GM23338 (cell line): ENCODE measurements around the gene TOPAZ1. TPM values are rescaled to one million over a fixed set of nuclear protein-coding genes. Genes with fewer than 3 reads are reported as not detected.

Experiments
- ATAC-seq: fragments of 200-7000 bp; cut with Tn5 transposase; 3 replicates; pipeline ENCODE4 v1.9.1; 2020
- DNase-seq: peaks from one replicate; pipeline ENCODE4 v3.0.0-alpha.2; 2015; ENCODE audit warnings: low spot score
- H2AFZ ChIP-seq: fragments of 200-600 bp; sonication (generic); 2 replicates; pipeline ENCODE4 v1.8.0; 2016; ENCODE audit warnings: antibody characterized with exemption, mild to moderate bottlenecking, moderate library complexity
- H3F3A ChIP-seq: fragments of 200-600 bp; sonication (generic); replicated peaks from 2 replicates; pipeline ENCODE4 v1.8.0; 2017; ENCODE audit warnings: antibody characterized with exemption, mixed run types, low read depth
- H3K27ac ChIP-seq: fragments of 200-600 bp; sonication (generic); 2 replicates; pipeline ENCODE4 v1.6.1; 2016; ENCODE audit warnings: low read depth
- H3K27me3 ChIP-seq: fragments of 200-600 bp; sonication (generic); 2 replicates; pipeline ENCODE4 v1.8.0; 2016; ENCODE audit warnings: mild to moderate bottlenecking, mixed run types, moderate library complexity; ENCODE audit not compliant: insufficient read depth
- H3K36me3 ChIP-seq: fragments of 200-600 bp; sonication (generic); 2 replicates; pipeline ENCODE4 v1.8.0; 2016; ENCODE audit warnings: mild to moderate bottlenecking; ENCODE audit not compliant: insufficient read depth
- H3K4me1 ChIP-seq: fragments of 200-600 bp; sonication (generic); 2 replicates; pipeline ENCODE4 v1.8.0; 2016; ENCODE audit warnings: mild to moderate bottlenecking, moderate library complexity; ENCODE audit not compliant: insufficient read depth
- H3K4me2 ChIP-seq: fragments of 200-600 bp; sonication (generic); 2 replicates; pipeline ENCODE4 v1.7.1; 2017; ENCODE audit warnings: mixed run types
- H3K4me3 ChIP-seq: fragments of 200-600 bp; sonication (generic); 2 replicates; pipeline ENCODE4 v1.6.1; 2016; ENCODE audit warnings: mixed run types
- H3K79me2 ChIP-seq: fragments of 200-600 bp; sonication (generic); replicated peaks from 2 replicates; pipeline ENCODE4 v1.8.0; 2017; ENCODE audit warnings: mild to moderate bottlenecking; ENCODE audit not compliant: insufficient read depth
- H3K9me2 ChIP-seq: fragments of 200-600 bp; sonication (generic); 2 replicates; pipeline ENCODE4 v1.8.0; 2017; ENCODE audit not compliant: insufficient read depth
- H4K20me1 ChIP-seq: fragments of 200-600 bp; sonication (generic); replicated peaks from 2 replicates; pipeline ENCODE4 v1.8.0; 2017; ENCODE audit warnings: mild to moderate bottlenecking; ENCODE audit not compliant: insufficient read depth
- H3K27ac Mint-ChIP-seq: 2 replicates; pipeline ENCODE4 v1.8.0; 2020; ENCODE audit warnings: inconsistent platforms, mild to moderate bottlenecking, moderate library complexity, mixed read lengths
- H3K27me3 Mint-ChIP-seq: 3 replicates; pipeline ENCODE4 v1.8.0; 2022; ENCODE audit warnings: low read depth, mild to moderate bottlenecking, moderate library complexity, mixed read lengths, inconsistent platforms; ENCODE audit not compliant: insufficient read depth, poor library complexity
- H3K36me3 Mint-ChIP-seq: 3 replicates; pipeline ENCODE4 v1.8.0; 2021; ENCODE audit warnings: low read depth, mild to moderate bottlenecking, inconsistent platforms, moderate library complexity, mixed read lengths
- H3K4me1 Mint-ChIP-seq: 3 replicates; pipeline ENCODE4 v1.8.0; 2020; ENCODE audit warnings: mild to moderate bottlenecking, inconsistent platforms, mixed read lengths
- H3K4me3 Mint-ChIP-seq: 3 replicates; pipeline ENCODE4 v1.8.0; 2021; ENCODE audit warnings: moderate library complexity, mild to moderate bottlenecking, inconsistent platforms, mixed read lengths
- H3K9me3 Mint-ChIP-seq: 3 replicates; pipeline ENCODE4 v1.8.0; 2020; ENCODE audit warnings: moderate library complexity, mild to moderate bottlenecking, inconsistent platforms, mixed read lengths
- CREB1 ChIP-seq: fragments of 250-450 bp; sonication (Bioruptor Pico); IDR thresholded peaks from 2 replicates; pipeline ENCODE4 v1.5.0; 2020; ENCODE audit warnings: low read depth, mild to moderate bottlenecking, moderate library complexity
- CTCF ChIP-seq, 2 experiments: fragments of 200-600 bp in 1 of 2; sonication (generic) in 1 of 2; conservative IDR thresholded peaks; 2 replicates each; pipeline versions ENCODE4 v1.5.1 to v1.6.1; 2016 to 2017; ENCODE audit warnings: antibody characterized with exemption in 2 of 2, low read depth in 2 of 2, mild to moderate bottlenecking in 2 of 2, moderate library complexity in 1 of 2
- ETS1 ChIP-seq: IDR thresholded peaks from 2 replicates; pipeline ENCODE4 v1.6.1; 2016; ENCODE audit warnings: antibody characterized with exemption
- EZH2 ChIP-seq: fragments of 200-600 bp; sonication (generic); IDR thresholded peaks from one replicate; pipeline ENCODE4 v1.8.0; 2017; ENCODE audit warnings: antibody characterized with exemption, mild to moderate bottlenecking, low read depth; ENCODE audit not compliant: unreplicated experiment
- EZH2phosphoT487 ChIP-seq: fragments of 200-600 bp; sonication (generic); IDR thresholded peaks from one replicate; pipeline ENCODE4 v1.8.1; 2018; ENCODE audit warnings: antibody characterized with exemption; ENCODE audit not compliant: unreplicated experiment
- JUNB ChIP-seq: IDR thresholded peaks from one replicate; pipeline ENCODE4 v1.6.1; 2016; ENCODE audit warnings: antibody characterized with exemption; ENCODE audit not compliant: unreplicated experiment
- NANOG ChIP-seq: IDR thresholded peaks from 2 replicates; pipeline ENCODE4 v1.6.1; 2016; ENCODE audit warnings: antibody characterized with exemption, borderline replicate concordance
- POLR2AphosphoS5 ChIP-seq: IDR thresholded peaks from 2 replicates; pipeline ENCODE4 v1.6.1; 2016; ENCODE audit warnings: antibody characterized with exemption, low read depth
- REST ChIP-seq: IDR thresholded peaks from one replicate; pipeline ENCODE4 v1.6.1; 2018; ENCODE audit warnings: antibody characterized with exemption; ENCODE audit not compliant: unreplicated experiment
- STAT1 ChIP-seq: IDR thresholded peaks from one replicate; pipeline ENCODE4 v1.6.1; 2016; ENCODE audit warnings: antibody characterized with exemption; ENCODE audit not compliant: unreplicated experiment
- ZNF114 ChIP-seq: fragments of 250-450 bp; sonication (Bioruptor Pico); IDR thresholded peaks from 2 replicates; pipeline ENCODE4 v1.5.0; 2020; ENCODE audit warnings: mild to moderate bottlenecking, moderate library complexity
- ZNF331 ChIP-seq: fragments of 250-450 bp; sonication (Bioruptor Pico); IDR thresholded peaks from 2 replicates; pipeline ENCODE4 v1.5.0; 2020; ENCODE audit warnings: low read depth, mild to moderate bottlenecking, moderate library complexity
- ZNF462 ChIP-seq: fragments of 250-450 bp; sonication (Bioruptor Pico); IDR thresholded peaks from 2 replicates; pipeline ENCODE4 v1.5.0; 2020; ENCODE audit warnings: mild to moderate bottlenecking, moderate library complexity
- polyA plus RNA-seq: library from polyadenylated mRNA; unstranded; fragments of >200 nt; fragmentation: Nextera tagmentation; extraction: Ambion mirVana; gene quantifications from 2 replicates; pipeline ENCODE4 v1.2.1, GENCODE V29; 2016
- total RNA-seq: library from RNA; depleted of rRNA; stranded (reverse); fragments of >200 nt; shearing (Covaris generic); gene quantifications from 2 replicates; pipeline ENCODE4 v1.2.3, GENCODE V29; 2014

Gene TOPAZ1
- total and polyA plus RNA-seq, 2 experiments from 2014 or later: not detected

GRCh38 chr3:44292276-44292675 lies 50.6 kb downstream of the TOPAZ1 start (continued):
- TF ChIP-seq REST: no peak
- no peak for TF ChIP-seq STAT1
- no peak for TF ChIP-seq ZNF331
- no peak for TF ChIP-seq JUNB
- TF ChIP-seq POLR2AphosphoS5: no peak
- TF ChIP-seq EZH2phosphoT487: no peak

GRCh38 chr3:44292947-44293346 lies 51.3 kb downstream of the TOPAZ1 start:
- Mint-ChIP-seq H3K4me1 (no peaks in the 10 kb centered on the region), H3K27ac (no peak overlapping the region), H3K9me3 (no peaks in the 10 kb centered on the region), H3K36me3 (no peaks in the 10 kb centered on the region), H3K4me3 (no peak overlapping the region), H3K27me3 (no peaks in the 10 kb centered on the region)
- Histone ChIP-seq H3K27ac (no peak overlapping the region), H3F3A (no peaks in the 10 kb centered on the region), H3K4me2 (no peak overlapping the region), H3K4me1 (no peaks in the 10 kb centered on the region), H3K4me3 (no peak overlapping the region), H2AFZ (no peak overlapping the region), H3K9me2 (no peaks in the 10 kb centered on the region), H4K20me1 (no peaks in the 10 kb centered on the region), H3K79me2 (no peaks in the 10 kb centered on the region), H3K36me3 (no peaks in the 10 kb centered on the region), H3K27me3 (no peaks in the 10 kb centered on the region)
- ATAC-seq (no peak), DNase-seq (no peak)
- TF ChIP-seq JUNB: no peak
- TF ChIP-seq ETS1: no peak
- no peak for TF ChIP-seq STAT1
- no peak for TF ChIP-seq CREB1 (CRISPR knock-in tag)
- TF ChIP-seq ZNF462 (CRISPR knock-in tag): no peak
- TF ChIP-seq CTCF (conservative IDR thresholded peaks at IDR 0.05; ENCODE audit: low read depth in 2 of 2): no peak
- no peak for TF ChIP-seq EZH2
- no peak for TF ChIP-seq POLR2AphosphoS5
- no peak for TF ChIP-seq NANOG
- TF ChIP-seq ZNF331: no peak
- no peak for TF ChIP-seq ZNF114
- TF ChIP-seq EZH2phosphoT487: no peak
